ENCODE measurements around the gene ANKRD53. TPM values are rescaled to one million over a fixed set of nuclear protein-coding genes. Genes with fewer than 3 reads are reported as not detected.

The ANKRD53 gene
- total RNA-seq, 1 donor from 2014 or later: 5.4 TPM

DNA sequence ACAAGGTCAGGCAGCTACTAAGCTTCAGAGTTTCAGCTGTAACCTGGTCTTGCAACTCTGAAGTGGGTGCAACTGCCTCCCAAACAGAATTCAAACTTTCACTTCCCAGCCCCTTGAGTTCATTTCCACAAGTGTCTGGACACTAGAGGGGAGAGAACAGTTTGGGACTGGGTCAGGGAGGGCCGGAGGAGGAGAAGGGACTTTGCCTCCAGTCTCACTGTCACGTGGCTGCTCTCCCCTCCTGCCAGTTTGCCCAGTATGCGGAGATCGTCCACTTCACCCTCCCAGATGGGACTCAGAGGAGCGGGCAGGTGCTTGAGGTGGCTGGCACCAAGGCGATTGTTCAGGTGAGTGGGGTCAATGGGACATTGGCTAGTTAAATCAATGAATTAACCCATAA, 20.6 kb upstream of the ANKRD53 start:
- no peak overlapping the region for H3K27ac Mint-ChIP-seq
- peaks cover 70% of the 10 kb centered on the region for H3K27me3 Mint-ChIP-seq
- DNase-seq (ENCODE audit: low spot score, unreplicated experiment): no peak
- H3K4me1 Mint-ChIP-seq (ENCODE audit: low read depth): peaks cover 5% of the 10 kb centered on the region
- H3K4me3 Mint-ChIP-seq (ENCODE audit: low read depth): no peak overlapping the region
- TF ChIP-seq, protein P1, sequence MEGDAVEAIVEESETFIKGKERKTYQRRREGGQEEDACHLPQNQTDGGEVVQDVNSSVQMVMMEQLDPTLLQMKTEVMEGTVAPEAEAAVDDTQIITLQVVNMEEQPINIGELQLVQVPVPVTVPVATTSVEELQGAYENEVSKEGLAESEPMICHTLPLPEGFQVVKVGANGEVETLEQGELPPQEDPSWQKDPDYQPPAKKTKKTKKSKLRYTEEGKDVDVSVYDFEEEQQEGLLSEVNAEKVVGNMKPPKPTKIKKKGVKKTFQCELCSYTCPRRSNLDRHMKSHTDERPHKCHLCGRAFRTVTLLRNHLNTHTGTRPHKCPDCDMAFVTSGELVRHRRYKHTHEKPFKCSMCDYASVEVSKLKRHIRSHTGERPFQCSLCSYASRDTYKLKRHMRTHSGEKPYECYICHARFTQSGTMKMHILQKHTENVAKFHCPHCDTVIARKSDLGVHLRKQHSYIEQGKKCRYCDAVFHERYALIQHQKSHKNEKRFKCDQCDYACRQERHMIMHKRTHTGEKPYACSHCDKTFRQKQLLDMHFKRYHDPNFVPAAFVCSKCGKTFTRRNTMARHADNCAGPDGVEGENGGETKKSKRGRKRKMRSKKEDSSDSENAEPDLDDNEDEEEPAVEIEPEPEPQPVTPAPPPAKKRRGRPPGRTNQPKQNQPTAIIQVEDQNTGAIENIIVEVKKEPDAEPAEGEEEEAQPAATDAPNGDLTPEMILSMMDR (IDR thresholded peaks at IDR 0.05; ENCODE audit: unreplicated experiment): no peak
- H3K9me3 Mint-ChIP-seq (ENCODE audit: low read depth): no peaks in the 10 kb centered on the region
- no peaks in the 10 kb centered on the region for H3K36me3 Mint-ChIP-seq (ENCODE audit: insufficient read depth)

DNA sequence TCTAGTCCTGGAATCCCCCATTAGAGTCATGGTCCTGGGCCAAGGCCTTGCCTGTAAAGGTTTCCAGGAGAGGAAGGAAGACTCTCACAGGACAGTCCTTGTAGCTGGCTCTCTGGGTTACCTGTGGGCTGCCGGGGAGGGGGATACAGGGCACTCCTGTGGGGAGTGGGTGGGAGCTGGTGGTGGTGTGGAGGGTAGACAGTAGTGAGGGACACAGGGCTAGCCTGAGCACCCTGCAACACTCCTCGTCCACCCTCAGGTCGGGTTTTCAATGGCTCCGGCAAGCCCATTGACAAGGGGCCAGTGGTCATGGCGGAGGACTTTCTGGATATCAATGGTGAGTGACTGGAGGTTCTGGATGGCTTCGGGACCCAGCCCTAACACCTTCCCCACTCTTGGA, 19.7 kb upstream of the ANKRD53 start:
- peaks cover 5% of the 10 kb centered on the region for H3K4me1 Mint-ChIP-seq (ENCODE audit: low read depth)

DNA sequence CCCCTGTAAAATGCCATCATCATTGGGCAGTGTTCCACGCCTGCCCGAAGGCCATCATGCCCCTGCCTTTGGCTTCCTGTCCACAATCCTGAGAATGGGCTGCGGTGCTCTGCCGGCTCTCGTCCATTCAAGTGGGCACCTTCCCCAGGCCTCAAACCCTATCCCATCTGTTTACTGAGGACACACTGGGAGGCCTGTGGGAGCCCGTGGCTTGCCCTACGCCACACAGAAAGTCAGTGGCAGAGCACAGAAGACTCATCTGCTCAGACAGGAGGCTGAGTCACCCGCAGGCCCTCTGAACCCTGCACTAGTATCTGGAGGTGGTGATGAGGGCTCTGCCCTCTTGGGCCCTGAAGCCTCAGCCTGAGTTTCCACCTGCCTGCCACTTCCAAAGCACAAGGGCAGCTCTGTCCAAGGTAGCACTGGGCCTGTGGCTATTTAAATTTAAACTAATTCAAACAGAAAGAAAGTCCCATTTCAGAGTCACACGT, 19.1 kb upstream of the ANKRD53 start:
- peaks cover 5% of the 10 kb centered on the region for H3K4me1 Mint-ChIP-seq (ENCODE audit: low read depth)
- TF ChIP-seq, protein P1 (IDR thresholded peaks at IDR 0.05; ENCODE audit: unreplicated experiment): no peak
- H3K27me3 Mint-ChIP-seq: peaks cover 70% of the 10 kb centered on the region
- no peak overlapping the region for H3K27ac Mint-ChIP-seq
- H3K4me3 Mint-ChIP-seq (ENCODE audit: low read depth): no peak overlapping the region
- DNase-seq (ENCODE audit: low spot score, unreplicated experiment): no peak
- no peaks in the 10 kb centered on the region for H3K9me3 Mint-ChIP-seq (ENCODE audit: low read depth)
- H3K36me3 Mint-ChIP-seq (ENCODE audit: insufficient read depth): no peaks in the 10 kb centered on the region

More for the DNA sequence above, 19.7 kb upstream of the ANKRD53 start:
- peaks cover 70% of the 10 kb centered on the region for H3K27me3 Mint-ChIP-seq
- no peak for DNase-seq (ENCODE audit: low spot score, unreplicated experiment)
- H3K4me3 Mint-ChIP-seq (ENCODE audit: low read depth): no peak overlapping the region
- H3K27ac Mint-ChIP-seq: no peak overlapping the region
- TF ChIP-seq, protein P1 (IDR thresholded peaks at IDR 0.05; ENCODE audit: unreplicated experiment): no peak
- no peaks in the 10 kb centered on the region for H3K36me3 Mint-ChIP-seq (ENCODE audit: insufficient read depth)
- no peaks in the 10 kb centered on the region for H3K9me3 Mint-ChIP-seq (ENCODE audit: low read depth)

DNA sequence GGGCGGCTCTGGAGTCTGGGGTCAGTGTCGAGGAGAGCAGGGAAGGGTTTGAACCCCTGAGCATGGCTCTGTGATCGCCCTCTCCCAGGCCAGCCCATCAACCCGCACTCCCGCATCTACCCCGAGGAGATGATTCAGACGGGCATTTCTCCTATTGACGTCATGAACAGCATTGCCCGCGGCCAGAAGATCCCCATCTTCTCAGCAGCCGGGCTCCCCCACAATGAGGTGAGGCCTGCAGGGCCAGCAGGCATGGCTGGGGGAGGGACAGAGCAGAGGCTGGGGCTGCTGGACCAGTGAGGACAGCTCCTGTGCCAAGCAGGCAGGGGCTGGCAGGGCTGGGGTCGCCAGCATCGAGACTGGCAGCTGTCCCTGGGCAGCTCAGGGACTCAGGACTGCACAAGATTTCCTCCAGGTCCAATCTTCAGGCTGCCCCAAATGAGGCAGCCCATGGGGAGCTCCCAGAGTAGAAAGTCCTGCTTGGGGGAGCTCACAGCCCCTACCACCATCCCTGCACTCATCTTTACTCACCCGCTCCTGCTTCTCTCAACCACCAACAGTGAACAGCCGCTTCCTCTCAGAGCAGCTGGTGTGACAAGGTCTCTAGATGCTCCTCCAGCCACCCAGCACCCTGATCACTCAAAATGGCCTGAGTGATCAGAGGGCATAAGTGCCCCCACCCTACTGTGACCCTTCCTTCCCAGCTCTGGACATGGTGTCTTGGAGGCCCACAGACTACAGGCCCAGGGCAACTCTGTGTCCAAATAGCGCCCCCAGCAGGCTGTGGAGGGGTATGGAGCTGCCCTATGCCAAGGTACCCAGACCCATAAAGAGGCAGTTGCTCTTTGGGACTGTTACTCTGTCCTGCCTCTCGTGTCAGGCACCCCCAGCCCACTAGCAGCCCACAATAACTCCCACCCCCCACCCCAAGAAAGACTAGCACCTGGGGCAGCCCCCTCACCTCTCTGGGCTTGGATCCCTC, 18.3 kb upstream of the ANKRD53 start:
- TF ChIP-seq, protein P1 (IDR thresholded peaks at IDR 0.05; ENCODE audit: unreplicated experiment): no peak
- DNase-seq (ENCODE audit: low spot score, unreplicated experiment): no peak
- Mint-ChIP-seq H3K4me3 (ENCODE audit: low read depth) (no peak overlapping the region), H3K9me3 (ENCODE audit: low read depth) (no peaks in the 10 kb centered on the region), H3K36me3 (ENCODE audit: insufficient read depth) (no peaks in the 10 kb centered on the region), H3K4me1 (ENCODE audit: low read depth) (peaks cover 8% of the 10 kb centered on the region), H3K27ac (no peak overlapping the region), H3K27me3 (peaks cover 70% of the 10 kb centered on the region)

DNA sequence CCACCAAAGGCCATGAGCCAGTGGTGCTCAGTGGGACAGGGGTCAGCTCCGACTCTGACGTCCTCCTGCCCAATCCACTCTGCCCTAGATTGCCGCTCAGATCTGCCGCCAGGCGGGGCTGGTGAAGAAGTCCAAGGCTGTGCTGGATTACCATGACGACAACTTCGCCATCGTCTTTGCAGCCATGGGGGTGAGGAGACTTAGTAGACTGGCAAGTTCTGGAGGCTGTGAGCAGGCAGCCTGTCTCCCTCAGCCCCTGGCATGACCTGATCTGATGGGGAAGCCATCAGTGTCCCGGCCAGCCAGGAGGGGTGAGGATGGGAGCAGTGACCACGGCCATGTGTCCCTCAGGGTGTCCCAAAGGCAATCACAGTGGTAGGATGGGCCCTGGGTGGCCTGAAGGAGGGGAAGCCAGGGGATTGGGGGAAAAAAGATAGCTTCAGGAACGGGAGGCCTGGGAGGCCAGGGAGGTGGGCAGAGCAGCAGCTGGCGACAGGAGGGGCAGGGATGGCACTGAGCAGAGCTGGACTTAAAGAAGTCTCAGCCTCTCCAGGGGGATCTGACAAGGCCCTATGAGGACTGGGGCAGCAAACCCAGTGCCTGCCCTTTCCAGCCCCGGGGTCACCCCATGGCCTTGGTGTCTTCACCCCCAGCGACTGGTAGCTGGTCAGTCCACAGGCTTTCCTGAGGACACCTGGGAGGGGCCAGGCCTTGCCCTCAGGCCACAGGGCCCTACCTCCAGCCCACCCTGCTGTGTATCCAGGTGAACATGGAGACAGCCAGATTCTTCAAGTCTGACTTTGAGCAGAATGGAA, 17.4 kb upstream of the ANKRD53 start:
- Mint-ChIP-seq H3K27me3 (peaks cover 67% of the 10 kb centered on the region), H3K4me1 (ENCODE audit: low read depth) (peaks cover 8% of the 10 kb centered on the region), H3K27ac (no peak overlapping the region), H3K9me3 (ENCODE audit: low read depth) (no peaks in the 10 kb centered on the region), H3K4me3 (ENCODE audit: low read depth) (no peak overlapping the region), H3K36me3 (ENCODE audit: insufficient read depth) (no peaks in the 10 kb centered on the region)
- TF ChIP-seq, protein P1 (IDR thresholded peaks at IDR 0.05; ENCODE audit: unreplicated experiment): no peak
- no peak for DNase-seq (ENCODE audit: low spot score, unreplicated experiment)
